Measurements from ENCODE around the gene NR2F1-AS1.

Gene NR2F1-AS1

DNA sequence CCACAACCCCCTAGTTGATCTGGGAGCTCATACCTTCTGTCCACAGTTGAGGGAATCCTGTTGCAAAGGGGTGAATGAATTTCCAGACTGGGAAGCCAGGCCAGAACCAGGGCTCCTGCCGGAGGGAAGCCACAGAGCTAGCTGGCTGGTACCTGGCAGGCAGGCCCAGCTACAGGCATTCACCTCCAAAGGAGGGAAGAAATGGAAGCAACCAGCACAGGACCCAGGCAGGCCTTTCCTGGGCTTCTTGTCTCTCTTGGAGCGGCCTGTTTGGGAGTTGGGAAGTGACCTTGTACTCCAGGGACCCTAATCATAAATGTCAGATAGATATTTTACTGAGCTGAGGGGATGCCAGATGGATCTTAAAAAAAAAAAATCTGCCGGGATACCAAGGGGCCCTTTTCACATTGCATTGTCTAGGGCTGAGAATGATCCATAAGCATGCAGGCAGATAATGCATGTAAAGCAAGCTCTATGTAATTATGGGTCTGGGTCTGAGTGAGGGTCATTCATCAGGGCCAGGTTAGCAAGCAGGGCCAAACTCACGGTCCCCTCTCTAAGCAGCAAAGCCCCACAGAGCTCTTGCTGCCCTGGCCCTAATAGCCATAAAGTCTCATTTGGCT is 10.4 kb upstream of the NR2F1-AS1 start:
- in situ Hi-C loops (cut with MboI; ENCODE audit: low sequenced_read_pairs), result loop anchor here (25.0 kb wide), 1 partner anchor 221 kb away; no protein-coding TSS in a partner anchor

DNA sequence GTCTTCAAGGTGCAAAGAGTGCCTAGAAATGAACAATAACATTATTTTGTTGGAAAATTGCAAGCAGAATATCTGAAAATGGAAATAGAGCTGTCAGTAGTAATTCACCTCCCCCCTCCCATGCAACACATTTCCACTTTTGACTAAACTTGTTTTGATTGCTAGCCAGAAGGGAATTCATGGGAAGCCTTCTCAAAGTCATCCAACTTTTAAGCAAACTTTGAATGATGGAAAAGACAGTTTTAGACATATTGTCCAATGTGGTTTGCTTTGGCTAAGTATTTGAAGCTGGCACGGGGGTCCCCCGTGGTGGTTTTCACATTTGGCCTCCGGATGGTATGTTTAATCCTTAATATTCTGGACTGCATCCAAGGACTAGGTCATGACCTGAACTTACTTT is 9.5 kb upstream of the NR2F1-AS1 start:
- in situ Hi-C loops (cut with MboI; ENCODE audit: low sequenced_read_pairs), result loop anchor here (25.0 kb wide), 1 partner anchor 222 kb away; no protein-coding TSS in a partner anchor

DNA sequence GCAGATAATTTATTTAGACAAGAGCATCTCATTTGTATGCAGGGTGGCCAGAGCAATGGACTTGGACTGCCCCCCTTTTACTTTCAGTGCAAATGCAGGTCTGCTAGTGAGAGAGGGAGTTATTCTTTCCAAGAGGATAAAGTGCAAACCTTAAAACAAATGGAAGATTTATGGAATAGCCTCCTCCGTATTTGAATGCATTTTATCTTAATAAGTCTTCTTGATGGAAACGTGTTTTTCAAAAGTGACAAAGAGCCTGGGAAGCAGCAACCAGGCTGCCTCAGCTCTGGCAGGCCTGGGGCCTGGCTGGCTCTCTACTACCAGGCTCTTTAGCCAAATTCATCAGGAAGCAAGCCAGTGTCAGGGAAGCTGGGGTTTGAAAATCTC is 8.8 kb upstream of the NR2F1-AS1 start:
- in situ Hi-C loops (cut with MboI; ENCODE audit: low sequenced_read_pairs), result loop anchor here (25.0 kb wide), 1 partner anchor 222 kb away; no protein-coding TSS in a partner anchor

DNA sequence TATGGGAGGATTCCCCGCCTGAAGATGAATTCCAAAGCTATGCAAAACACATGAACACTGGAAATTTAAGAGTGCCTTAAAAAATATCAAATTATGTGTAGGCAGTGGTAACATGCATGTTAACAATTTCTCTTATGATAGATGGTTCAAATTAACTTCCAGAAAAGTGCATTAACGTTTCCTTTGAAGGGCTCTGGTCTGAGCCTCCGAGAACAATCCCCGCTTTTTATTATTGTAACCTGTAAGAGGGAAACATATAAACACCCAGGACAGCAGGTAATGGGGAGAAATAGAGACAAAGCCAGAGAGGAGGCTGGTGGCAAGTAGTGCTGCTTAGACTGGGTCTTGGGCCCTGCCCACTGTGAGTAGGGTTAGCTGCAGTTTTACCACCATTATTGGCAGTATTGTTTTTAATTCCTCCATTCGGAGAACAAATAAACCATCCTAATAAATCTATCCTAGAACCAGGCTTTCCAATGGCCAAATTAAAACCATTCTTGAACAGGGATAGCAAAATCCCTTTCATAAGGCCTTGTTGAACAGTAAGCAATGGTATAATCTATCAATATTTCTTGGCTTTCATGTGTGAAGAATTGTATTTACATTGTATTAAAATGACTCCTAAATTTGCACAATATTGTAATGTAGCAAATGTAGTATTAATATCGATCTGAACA is 8.3 kb upstream of the NR2F1-AS1 start:
- in situ Hi-C loops (cut with MboI; ENCODE audit: low sequenced_read_pairs), result loop anchor here (25.0 kb wide), 1 partner anchor 223 kb away; no protein-coding TSS in a partner anchor

DNA sequence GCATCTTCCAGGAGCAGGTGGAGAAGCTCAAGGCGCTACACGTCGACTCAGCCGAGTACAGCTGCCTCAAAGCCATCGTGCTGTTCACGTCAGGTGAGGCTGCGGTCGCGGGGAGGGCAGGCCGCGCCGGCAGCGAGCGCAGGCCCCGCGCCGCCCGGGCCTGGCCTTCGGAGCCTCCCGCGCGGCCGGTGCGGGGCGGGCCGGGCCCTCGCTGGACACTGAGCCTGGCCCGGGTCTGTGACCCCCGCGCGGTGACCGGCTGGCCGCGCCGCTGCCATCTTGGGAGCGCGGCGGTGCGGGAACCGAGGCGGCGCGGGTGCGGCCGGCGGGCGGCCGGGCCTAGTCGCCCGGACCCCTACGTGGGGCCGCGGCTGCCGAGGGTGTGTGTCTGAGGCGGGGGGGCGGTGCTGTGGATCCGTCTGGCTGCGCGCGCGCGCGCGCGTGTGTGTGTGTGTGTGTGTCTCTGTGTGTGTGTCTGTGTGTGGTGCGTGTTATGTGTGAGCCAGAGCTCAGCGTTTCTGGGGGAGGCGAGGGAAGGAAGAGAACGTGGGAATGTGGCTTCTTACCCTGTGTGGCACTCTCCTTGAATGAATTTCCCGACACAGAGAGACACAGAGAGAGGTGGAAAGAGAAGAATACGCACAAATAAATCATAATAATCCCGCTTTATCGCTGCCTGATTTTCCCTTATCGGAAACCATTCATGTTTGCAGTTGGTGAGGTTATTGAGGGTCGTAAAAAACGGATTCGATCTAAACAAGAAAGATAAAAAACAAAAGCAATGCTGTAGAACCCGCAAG is 7.5 kb upstream of the NR2F1-AS1 start:
- in situ Hi-C loops (cut with MboI; ENCODE audit: low sequenced_read_pairs), result loop anchor here (25.0 kb wide), 1 partner anchor 224 kb away; no protein-coding TSS in a partner anchor

DNA sequence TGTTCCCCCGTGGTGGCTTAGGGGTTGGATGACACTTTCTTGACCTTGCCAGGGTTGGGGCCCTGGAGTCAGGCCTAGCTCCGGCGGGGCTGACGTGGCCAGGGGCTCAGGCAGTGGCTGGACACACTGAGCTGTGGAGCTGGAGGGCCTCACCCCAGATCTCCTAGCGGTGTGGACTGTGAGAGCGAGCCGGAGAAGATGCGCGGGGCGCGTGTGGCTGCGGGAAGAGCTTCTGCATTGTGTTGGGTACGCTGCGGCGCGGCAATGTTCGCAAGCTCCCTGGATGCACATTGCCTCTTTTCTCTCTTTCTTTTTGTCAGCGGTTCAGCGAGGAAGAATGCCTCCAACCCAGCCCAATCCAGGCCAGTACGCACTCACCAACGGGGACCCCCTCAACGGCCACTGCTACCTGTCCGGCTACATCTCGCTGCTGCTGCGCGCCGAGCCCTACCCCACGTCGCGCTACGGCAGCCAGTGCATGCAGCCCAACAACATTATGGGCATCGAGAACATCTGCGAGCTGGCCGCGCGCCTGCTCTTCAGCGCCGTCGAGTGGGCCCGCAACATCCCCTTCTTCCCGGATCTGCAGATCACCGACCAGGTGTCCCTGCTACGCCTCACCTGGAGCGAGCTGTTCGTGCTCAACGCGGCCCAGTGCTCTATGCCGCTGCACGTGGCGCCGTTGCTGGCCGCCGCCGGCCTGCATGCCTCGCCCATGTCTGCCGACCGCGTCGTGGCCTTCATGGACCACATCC is 6.8 kb upstream of the NR2F1-AS1 start:
- in situ Hi-C loops (cut with MboI; ENCODE audit: low sequenced_read_pairs), result loop anchor here (25.0 kb wide), 1 partner anchor 225 kb away; no protein-coding TSS in a partner anchor

DNA sequence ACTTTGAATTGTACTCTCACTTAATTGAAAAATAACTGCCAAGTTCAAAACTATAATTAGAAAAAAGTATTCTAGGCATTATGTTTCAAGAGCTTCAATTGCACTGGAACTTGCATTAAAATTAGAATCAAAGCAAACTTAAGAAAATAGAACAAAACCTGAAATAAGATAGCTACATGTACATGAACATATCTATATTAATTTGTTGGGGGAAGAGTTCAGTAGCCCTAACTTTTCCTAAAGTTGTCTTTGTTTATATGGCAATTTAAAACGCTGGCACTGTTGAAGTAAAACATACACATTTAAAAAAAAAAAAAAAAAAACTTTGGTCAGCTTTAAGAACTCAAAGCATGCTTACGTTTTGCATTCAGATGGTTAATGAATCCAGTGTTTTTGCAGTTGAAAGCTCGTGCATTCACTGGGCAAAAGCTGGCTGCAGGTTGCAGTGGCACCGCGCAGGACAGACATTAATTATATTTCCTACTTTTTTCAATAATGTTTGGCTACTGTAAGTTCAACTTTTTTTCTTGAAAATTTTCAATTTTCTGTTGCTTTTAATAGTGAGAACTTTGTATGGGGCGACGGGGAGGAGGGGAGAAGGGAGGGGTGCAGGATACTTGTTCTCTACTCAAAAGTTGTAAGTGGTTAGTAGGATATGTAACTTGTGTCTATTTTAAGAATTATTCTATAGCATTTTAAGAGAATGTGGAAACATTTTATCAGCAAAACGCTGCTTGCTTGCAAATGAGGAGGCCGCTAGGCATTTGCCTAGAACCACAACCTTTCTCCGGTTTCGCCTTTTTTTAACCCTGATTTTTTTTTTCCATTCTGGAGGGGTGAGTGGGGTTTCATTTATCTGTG is 5.9 kb upstream of the NR2F1-AS1 start:
- in situ Hi-C loops (cut with MboI; ENCODE audit: low sequenced_read_pairs), result loop anchor here (25.0 kb wide), 1 partner anchor 225 kb away; no protein-coding TSS in a partner anchor

DNA sequence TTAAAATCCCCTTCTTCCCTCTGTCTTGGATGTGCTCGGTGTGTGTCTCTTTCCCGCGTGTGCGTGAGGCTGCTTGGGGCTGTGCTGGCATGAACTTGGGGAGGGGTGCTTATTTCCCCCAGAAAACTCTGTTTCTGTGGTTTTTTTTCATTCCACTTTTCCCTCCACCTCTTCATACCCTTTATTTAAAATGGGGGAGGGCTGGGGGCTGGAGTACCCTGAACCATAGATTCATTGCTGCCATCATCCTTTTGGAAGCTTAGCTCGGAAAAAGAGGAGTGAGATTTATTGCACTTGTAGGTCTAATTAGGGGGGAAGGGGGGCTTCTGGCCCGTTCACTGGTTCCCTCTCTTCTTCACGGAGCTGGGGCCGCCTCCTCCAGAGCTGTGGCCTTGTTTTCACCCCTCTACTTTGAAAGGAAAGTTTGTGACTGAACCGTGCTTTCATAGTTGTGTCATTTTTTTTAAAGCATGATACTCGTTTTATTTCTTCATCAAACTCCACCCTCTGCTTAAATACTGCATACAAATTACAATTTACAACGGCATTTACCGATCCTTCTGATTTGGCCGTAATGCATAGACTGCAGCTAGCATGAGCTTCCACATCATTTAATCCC is 4.9 kb upstream of the NR2F1-AS1 start:
- in situ Hi-C loops (cut with MboI; ENCODE audit: low sequenced_read_pairs), result loop anchor here (25.0 kb wide), 1 partner anchor 226 kb away; no protein-coding TSS in a partner anchor

DNA sequence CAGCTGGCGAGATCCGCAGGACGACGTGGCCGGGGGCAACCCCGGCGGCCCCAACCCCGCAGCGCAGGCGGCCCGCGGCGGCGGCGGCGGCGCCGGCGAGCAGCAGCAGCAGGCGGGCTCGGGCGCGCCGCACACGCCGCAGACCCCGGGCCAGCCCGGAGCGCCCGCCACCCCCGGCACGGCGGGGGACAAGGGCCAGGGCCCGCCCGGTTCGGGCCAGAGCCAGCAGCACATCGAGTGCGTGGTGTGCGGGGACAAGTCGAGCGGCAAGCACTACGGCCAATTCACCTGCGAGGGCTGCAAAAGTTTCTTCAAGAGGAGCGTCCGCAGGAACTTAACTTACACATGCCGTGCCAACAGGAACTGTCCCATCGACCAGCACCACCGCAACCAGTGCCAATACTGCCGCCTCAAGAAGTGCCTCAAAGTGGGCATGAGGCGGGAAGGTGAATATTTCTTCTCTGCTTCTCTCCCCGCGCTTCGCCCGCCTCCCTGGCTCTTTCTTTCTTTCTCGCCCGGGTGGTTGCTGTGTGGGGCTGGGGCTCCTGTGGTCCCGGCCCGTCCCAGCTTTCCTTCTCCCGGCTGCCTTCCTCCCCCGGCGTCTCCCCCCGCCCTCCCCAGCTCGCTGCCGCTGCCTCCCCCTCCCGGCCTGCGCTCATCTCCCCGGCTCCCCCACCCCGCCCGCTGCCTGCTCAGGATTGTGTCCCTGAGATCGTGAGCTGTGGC is 4.2 kb upstream of the NR2F1-AS1 start:
- in situ Hi-C loops (cut with MboI; ENCODE audit: low sequenced_read_pairs), result loop anchor here (25.0 kb wide), 1 partner anchor 227 kb away; no protein-coding TSS in a partner anchor

DNA sequence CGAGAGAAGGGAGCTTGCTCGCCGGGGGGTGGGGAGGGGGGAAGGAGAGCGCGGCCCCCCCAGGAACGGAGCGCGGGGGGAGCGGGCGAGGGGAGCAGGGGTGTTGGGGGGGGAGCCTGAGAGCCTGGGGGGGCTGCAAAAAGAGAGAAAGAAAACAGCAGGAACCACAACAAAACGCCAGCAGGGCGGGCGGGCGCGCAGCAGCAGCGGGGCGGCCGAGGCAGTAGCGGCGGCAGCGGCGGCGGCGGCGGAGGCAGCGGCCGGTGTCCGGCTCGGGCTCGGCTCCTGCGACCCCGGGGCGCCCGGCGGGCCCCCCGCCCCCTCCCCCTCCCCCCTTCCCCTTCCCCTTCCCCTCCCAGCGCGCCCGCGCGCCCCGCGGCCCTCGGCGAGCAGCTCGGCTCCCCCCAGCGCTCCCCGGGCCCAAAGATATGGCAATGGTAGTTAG is 3.6 kb upstream of the NR2F1-AS1 start:
- in situ Hi-C loops (cut with MboI; ENCODE audit: low sequenced_read_pairs), result loop anchor here (25.0 kb wide), 1 partner anchor 228 kb away; no protein-coding TSS in a partner anchor

DNA sequence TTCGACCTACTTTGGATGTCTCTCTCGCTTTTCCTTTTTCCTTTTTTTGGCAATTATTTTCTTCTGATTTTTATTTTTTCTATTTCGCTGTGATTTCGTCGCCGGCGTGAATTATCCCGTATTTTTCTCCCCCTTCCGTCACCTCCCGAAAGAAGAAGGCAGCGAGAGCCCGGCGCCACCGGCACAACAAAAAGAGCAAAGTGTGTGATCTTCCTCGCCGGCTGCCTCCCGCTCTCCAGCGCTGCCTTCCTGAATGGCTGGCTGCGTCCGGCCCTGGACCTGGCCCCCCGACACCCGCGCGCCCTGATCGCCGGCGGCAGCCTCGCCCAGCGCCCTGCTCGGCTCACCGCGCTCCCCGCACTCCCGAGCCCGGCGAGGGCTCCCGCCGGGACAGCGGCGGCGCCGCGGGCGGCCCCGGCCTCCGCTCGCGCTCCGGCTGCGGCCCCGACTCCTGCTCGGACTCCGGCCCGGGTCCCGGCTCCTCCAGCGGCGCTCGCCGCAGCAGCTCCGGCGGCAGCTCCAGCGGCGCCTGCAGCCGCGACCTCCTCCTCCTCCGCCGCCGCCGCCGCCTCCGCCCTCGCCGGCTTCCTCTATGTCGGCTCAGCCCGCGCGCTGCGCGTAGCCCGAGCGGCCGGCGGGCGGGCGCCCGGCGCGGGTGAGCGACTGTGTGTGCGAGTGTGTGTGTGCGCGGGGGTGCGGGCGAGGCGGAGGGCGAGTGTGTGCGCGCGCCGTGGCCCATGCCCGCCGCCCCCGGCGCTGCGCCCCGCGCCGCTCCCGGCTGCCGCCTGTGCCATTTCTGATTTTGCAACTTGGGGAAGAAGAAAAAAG is 3.0 kb upstream of the NR2F1-AS1 start:
- in situ Hi-C loops (cut with MboI; ENCODE audit: low sequenced_read_pairs), result loop anchor here (25.0 kb wide), 1 partner anchor 228 kb away; no protein-coding TSS in a partner anchor

DNA sequence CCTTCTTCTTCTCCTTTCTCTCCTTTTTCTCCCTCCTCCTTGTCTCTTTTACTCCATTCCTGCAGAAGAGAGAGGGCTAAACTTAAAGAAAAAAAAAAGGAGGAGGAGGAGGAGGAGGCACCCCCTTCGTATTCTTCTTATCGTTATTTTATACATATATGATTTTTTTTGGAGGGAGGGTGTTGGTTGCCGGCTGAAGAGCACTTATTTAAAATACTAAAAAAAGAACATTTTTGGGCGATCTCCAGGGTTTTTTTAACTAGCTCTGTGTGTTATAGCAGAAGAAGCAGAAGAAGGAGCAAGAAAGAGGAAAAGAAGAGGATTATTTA is 2.4 kb upstream of the NR2F1-AS1 start:
- in situ Hi-C loops (cut with MboI; ENCODE audit: low sequenced_read_pairs), result loop anchor here (25.0 kb wide), 1 partner anchor 229 kb away; no protein-coding TSS in a partner anchor

DNA sequence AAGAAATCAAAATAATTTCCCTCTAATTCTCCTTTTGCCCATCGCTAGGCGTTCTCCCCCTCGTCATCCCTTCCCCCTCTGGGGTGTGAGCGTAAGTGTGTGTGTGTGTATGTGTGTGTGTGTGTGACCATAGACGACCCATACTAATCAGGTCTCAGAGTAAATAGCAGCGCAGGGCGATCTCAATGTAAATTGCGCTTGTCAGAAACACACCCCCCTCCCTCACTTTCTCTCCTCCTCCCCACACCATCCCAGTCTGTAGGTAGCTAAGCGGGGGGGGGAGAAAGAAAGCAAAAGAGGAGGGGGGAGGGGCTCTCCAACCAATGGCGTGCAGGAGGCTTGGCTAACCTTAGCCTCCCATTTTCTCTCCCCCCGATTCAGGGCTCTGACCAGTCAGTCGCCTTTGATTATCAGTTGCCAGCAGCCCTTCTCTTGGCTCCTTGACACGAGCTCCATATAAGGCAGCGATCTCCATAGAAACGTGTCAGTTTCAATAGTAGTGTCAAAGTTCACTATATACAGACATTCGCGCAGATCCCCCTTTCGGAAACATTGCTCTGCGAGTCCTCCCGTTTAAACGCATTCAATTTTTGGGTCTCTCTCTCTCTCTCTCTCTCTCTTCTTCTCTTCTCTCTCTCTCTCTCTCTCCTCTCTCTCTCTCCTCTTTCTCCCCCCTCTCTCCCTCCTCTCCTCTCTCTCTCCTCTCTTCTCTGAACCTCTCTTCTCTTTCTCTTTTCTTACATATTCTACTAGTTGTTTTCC is 1.8 kb upstream of the NR2F1-AS1 start, which contains the start of gene NR2F1:
Gene NR2F1, plus strand, starts transcription at position 546 of the 762 bp plus-strand sequence. CDS start 1,802 bp downstream, outside the sequence.
- in situ Hi-C loops (cut with MboI; ENCODE audit: low sequenced_read_pairs), result loop anchor here (25.0 kb wide), 1 partner anchor 229 kb away; no protein-coding TSS in a partner anchor

DNA sequence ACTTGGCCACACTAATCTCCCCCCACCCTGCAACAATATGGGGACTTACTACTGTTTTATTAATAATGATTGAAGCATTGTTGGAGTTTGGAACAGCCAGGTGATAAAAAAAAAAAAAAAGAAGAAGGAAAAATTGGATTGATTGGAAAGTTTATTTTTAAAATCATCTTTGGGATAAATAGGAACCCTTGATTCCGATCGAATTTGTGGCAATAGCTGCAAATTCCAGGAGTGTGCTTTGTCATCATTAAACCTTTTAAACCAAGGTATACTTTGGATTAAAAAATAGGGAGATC is 1.1 kb upstream of the NR2F1-AS1 start:
- in situ Hi-C loops (cut with MboI; ENCODE audit: low sequenced_read_pairs), result loop anchor here (25.0 kb wide), 1 partner anchor 230 kb away; no protein-coding TSS in a partner anchor

DNA sequence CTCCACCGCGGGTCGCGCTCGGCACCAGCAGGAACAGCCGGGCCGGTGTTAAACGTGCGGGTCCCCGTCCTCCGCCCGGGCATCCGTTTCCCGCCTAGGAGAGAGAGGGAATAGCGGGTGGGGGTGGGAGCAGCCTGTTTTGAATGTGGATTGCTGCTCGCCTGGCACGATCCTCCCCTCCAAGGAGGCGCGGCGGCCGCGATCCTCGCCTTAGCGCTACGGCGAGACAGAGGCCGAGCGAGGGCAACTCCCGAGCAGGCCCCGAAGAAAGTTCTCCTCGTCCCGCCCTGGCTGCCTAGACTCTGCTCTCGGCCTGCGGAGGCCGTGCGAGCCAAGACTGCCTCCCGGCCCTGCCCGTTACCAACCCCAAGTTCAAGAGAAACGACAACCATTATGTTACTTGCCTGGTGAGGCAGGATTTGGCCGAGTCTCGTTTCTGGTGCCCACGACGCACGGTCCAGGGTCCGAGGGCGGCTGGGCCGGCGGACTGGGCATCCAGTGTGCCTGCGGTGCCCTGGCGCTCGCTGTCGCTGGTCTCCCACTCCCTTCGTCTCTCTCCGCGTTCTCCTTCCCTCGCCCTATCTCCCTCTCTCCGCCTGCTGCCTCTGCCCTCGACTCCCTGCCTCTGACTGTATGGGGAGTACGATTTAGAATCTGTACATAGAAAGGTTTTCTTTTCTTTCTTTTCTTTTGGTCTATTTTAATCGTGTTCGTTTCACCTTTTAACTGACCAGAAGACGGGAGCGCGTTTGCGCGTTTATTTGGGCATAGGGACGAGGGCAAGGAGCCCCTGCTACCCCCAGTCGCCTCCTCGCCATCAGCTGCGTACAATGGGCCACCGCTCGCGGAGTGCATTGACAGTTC is 724 bp downstream of the NR2F1-AS1 start:
- in situ Hi-C loops (cut with MboI; ENCODE audit: low sequenced_read_pairs), result loop anchor here (25.0 kb wide), 1 partner anchor 232 kb away; no protein-coding TSS in a partner anchor

DNA sequence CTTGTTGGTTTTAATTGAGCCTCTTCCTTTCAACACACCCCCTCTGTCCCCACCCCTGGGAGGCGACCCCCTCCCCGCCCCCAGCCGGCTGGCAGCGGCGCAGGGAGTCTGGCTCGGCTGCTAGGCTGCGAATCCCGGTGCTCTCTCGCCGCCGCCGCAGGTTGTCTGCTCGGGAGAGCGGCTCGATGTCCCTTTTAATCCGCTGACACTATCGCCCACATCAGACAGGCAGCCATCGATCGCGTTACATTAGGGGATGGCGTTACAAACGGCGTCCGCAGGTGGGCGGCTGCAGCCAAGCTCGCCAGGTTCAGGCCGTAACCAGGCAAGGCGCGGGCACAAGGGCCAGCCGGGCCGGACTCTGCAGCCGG is 1.3 kb downstream of the NR2F1-AS1 start:
- in situ Hi-C loops (cut with MboI; ENCODE audit: low sequenced_read_pairs), result loop anchor here (25.0 kb wide), 1 partner anchor 233 kb away; no protein-coding TSS in a partner anchor
